GM04504 (cell line): ENCODE data around the gene COL6A5.
"Not testable (repeated sequence)": the region's sequence is repeated elsewhere in the genome, so short reads cannot be mapped to it uniquely, and the experiment has no call there.

ENCODE experiments used
- DNase-seq: peaks from one replicate; pipeline ENCODE4 v3.0.0-alpha.2; 2012; ENCODE audit warnings: low read depth

The COL6A5 gene

DNA sequence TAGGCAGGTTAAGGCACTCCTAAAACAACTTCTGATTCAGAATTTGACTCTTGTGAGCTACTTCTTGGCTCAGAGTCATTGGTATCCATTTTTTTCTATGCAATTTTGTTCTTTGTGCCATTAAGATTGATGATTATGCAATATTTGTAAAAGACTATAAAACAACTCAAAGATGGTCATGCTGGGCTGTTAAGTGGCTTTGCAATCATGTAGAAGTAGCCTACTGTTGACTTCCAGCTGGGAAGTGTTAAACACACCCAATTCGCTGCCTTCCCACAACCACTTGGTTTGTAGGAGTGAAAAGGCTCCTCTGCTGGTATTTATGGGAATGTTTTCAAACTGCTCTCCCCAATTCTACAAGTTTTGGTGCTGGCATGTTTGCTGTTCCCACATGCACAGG is 96.8 kb downstream of the COL6A5 start:
- no peak for DNase-seq

DNA sequence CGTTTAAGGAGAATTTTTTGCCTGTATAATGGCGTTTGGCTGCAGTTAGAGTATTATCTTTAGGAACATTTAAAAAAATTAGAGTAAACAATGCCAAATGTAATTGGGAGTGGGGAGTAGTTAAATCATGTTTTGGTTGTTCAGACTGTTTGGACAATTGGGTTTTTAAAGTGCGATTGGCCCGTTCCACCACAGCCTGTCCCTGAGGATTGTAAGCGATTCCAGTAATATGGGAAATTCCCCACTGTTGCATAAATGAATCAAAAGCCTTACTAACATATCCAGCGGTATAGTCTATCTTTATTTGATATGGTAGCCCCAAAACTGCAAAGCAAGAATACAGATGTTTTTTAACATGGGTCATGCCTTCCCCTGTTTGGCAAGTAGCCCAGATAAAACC is 101.4 kb downstream of the COL6A5 start:
- not testable (repeated sequence) for DNase-seq

DNA sequence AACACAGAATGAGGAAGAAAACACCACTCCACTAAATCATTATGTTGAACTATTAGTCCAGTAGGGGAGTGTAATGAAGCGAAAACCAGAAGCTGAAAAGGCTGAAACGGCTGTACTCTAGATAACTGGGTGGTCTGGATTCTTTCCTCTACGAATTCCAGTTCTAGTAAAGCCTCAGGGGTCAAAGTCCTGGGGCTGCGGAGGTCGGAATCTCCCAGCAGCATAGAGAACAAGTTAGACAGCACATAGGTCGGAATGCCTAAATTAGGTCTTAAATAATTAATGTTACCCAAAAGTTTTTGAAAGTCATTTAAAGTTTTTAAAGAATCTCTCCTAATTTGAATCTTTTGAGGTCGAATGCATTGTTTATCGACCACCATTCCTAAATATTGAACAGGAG is 102.7 kb downstream of the COL6A5 start:
- not testable (repeated sequence) for DNase-seq

DNA sequence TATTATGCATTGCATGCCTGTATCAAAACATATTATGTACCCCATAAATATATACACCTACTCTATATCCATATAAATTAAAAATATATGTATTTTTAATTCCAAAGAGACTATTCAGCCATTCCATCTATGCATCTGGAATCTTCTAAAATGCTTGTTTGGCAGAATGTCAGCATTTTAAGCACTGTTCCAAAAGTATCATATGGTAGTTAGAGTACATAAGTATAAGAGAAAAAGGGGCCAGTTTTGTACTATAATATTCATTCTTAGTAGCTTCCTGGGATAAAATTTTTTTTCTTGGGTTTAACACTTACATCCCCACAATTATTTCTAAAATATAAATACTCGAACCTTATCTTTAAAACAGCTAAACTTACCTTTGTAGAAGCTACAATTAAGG is 111.1 kb downstream of the COL6A5 start:
- DNase-seq, result no peak

DNA sequence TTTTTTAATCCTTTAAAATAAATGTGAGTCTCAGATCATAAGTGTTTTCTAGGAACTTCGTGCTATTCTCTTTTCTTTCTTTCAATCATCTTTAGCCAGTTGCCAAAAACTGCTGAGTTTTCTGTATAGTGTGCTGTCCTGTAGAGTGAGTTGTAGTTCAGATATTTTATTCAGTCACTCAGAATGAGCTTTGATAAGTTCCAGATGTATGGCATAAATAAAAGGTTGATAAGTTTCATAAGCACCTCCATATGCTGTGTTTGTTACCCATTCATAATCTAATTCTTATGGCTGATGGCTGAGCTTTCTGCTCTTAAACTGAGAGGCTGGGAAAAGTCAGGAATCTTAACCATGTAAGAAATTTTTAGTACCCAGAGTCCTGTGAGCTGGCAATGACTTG is 112.2 kb downstream of the COL6A5 start:
- no peak for DNase-seq

DNA sequence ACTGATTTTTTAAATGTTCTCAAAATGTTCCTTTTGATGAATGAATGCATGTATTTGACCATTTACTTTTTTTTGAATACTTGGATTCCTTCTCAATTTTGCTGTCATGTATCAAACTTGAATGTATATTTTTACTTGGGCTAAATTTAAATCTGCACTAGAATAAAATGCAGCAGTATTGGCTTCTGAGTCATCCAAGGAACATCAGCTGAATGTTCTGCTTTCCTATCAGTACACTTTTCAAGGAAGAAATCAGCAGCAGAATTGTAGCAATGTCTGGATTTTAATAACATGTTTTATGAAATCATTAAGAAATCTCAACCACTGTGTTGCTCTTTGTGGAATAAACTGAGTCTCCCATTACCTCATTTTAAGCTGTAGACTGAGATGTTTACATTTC is 114.5 kb downstream of the COL6A5 start:
- DNase-seq, result no peak

DNA sequence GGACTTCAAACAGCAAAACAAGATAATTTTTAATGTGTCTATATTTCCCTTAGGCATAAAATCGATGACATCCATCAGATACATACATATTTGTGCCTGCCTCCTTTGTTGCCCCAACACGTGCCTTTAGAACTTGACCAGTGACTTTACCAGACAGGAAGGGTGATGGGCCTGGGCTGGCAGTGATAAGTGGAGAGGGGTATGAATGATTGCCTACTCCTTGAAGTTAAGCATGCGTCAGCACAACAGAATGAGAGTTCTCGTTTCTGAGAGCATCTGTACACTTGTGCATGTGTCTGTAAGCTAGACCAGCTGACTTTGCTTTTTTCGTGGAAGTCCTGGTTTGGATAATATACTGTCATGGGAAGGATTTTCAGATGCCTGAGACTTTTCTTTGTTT is 116.6 kb downstream of the COL6A5 start:
- no peak for DNase-seq

DNA sequence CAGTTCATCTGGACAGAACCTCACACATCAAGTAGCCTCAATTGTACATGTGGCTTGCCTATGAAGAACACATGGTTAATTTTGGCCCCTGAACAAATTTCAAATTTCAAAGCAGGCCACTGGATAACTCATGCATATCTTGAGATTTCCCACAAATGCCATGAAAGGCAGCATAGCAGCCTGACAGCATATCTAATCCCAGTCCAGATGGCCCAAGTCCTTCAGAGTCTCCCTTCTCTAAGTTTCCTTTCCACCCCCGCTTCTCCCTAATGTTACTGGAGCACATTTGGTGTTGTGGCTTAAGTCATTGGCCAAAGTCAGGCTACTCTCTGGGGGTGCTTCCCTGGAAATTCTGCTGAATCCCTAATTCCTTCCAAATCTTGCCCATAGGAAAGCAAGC is 117.7 kb downstream of the COL6A5 start:
- DNase-seq, result no peak

DNA sequence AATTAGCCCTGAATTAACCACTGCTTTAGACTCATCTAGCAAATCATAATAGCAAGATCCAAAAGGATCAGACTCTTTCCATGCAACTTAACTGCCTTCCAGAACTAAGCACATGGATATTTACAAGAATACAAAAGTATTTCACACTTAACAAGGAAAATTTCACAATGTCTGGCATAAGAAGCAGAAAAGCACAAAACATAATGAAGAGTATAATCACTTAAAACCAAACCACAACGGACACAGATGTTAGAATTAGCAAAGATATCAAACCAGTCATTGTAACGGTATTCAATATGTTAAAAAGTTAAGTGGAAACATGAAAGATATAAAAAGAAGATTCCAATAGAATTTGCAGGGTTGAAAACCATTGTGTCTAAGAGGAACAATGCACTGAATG is 120.0 kb downstream of the COL6A5 start:
- no peak for DNase-seq

DNA sequence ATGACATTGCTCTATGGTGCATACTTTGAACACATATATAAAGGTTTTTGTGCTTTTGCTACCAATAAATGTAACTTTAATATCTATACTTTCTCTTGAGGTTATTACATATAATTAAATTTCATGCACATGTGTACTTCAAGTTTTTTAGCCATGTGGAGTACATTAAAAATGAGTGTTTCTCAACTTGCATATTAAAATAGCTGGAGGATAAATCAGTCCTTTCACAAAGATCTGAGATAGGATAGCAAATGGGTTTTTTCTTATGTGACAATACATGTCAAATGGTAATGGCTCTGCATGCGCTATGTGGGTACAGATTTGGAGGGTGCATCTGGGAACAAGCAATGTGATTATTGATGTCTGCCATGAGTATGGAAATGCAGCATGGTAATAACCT is 122.8 kb downstream of the COL6A5 start:
- DNase-seq, result no peak

DNA sequence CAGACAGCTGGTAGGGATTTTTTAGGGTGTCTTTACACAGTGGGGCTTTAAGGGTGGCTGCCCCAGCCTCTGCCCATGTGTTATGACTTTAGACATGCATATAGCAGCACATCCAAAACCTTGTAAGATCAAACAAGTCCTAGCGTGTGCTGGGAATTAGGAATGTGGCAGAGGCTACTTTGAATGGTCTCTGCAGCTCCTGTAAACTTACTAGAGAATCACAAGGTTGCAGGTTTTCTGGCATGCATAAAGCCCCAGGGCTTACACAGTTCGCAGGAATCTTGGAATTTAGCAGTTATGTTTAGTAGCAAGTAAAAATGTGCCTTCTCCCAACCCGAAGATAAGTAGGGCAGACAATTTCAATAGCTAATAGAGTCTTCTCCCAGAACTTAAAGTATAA is 124.7 kb downstream of the COL6A5 start:
- no peak for DNase-seq

DNA sequence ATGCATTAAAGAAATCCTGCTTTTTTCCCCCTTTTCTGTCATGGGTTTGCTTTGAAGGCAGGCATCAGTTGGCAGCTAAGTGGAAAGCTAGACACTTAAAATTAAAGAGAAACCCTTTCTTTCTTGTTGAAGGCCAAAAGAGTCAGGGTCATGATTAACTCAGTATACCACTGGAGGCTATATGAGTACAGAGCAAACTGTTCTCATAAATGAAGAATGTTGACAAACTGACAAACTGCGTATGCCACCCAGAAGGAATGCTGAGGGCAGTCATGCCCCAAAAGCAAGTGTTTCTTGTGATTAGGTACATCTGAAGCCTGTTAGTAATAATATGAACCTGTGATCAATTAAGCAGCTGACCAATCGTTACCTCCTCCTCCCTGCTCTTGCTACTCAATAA is 127.9 kb downstream of the COL6A5 start:
- DNase-seq, result no peak

DNA sequence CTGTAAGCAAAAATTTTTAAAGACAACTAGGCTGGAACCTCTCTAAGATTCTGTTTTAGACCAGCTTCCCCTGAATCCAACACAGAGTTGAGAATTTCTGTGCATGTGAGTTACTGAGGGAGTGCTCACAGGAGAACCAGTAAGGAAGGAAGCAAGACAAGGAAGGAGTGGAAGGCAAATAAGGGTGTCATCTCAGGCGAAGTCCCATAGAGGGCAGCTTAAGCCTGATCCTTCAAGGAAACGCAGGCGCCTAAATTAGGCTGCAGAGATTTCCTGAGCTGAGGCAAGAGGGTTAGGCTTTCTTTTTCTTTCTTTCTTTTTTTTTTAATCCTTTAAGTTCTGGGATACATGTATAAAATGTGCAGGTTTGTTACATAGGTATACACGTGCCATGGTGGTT is 135.3 kb downstream of the COL6A5 start:
- DNase-seq, result peak; percentile 9

DNA sequence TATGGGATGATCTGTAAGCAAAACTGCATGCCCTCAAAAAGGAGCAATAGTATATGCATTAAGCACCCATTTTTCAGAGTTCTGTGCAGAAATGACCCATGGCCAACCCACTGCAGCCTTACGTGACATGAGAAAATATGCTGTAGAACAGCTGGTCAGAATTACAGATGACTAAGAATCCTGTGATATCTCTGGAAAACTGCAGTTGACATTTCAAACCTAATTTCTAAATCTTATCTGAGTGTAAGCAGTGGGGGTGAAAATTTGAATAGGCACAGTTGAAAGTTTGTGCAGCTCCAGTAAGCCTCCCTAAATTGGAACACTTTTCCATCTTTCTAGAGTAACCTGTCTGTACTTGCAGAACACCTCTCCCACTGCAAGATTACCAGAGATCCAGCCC is 142.8 kb downstream of the COL6A5 start:
- no peak for DNase-seq

DNA sequence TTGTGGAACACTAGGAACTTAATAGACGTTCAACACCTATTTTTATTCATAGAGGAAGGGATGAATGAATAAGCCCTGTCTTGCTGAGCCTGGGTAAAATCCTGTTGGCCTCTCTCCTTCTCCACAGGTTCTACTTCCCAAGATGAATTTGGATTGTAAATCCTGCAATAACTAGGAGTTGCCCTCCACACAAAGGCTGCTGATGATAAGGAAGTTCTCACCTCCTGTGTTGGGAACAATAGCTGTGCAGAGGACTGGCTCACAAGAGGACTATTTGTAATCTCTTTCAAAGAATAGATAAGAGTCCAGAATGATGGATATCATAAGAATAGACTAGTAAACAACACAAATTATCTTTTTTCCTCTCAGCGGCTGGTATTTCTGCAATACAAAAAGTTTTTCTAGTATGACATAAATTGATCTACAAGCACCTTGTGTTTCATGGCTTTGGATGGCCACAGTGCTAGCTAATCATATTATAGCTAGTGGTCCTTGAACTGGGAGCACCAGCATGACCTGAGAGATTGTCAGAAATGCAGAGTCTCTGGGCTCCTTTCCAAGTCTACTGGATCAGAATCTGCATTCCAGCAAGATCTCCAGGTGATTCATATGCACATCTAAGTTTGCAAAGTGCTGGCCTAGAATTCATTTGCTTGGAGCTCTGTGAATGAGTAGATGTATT is 143.4 kb downstream of the COL6A5 start:
- no peak for DNase-seq

DNA sequence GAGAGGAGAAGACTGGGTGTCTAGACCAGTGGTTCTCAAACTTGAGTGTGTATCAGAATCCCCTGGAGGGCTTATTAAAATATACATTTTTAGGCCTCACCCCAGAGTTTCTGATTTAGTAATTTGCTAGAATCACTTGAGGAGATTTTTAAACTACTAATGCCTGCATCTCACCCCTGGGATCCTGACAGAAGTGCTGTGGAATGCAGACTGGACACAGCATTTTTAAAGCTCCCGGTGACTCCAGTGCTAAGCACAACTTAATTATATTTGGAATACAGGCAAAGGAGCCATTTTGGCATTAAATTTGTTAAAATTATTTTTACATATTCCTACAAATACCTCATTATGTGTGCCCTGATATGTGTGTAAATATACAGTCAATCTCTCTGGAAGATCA is 144.8 kb downstream of the COL6A5 start:
- DNase-seq, result no peak

DNA sequence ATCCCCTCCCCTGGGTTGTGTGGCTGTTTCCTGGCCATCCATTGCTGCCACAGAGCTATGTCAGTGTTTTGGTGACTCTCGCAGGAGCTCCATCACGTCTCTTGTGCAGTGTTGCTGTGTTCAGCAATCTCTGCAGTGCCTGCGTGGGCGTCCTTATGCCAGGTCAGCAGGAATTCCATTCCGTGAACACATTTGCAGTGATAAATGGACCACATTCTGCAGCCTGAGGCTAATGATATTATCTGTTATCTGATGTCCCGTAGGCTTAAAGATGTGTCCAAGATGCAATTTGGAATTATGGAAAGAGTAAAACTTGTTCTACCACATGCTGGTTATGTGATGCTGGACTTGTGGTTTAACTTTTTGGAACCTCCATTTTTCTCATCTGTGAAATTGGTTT is 146.0 kb downstream of the COL6A5 start:
- DNase-seq, result no peak

DNA sequence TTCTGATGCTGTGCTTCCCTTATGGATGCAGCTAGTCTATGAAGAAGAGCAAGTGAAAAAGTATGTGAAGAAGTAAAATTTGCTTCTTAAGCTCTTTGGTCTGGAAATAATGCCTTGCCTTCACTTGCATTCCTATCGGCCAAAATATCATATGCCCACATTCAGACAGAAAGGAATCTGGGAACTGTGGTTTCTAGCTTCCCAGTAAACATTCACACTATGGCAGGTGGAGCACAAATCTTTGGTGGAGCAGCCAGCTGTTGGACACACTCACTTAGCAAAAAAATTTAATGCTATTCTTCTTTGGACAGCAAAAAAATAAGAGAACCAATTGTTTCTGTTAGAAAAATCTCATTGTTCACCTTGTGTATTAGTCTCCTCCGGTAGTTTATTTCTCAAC is 159.2 kb downstream of the COL6A5 start:
- no peak for DNase-seq

DNA sequence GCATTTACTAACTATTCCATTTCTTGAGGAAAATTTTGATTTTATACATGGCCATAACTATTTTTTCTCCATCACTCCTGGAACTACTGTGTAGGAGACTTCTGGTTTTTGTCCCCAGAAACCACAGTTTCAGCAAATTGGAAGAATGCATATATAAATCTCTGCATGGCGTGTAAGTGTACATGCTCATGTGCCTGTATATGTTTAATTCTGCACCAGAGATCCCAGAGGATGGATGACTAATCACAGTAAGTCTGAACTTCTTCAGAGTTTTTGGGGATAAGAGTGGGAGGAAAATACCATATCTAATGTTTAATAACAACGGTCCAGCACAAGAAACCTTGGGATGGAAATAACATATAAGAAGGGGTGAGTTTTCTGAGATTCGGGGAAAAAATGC is 160.6 kb downstream of the COL6A5 start:
- no peak for DNase-seq

DNA sequence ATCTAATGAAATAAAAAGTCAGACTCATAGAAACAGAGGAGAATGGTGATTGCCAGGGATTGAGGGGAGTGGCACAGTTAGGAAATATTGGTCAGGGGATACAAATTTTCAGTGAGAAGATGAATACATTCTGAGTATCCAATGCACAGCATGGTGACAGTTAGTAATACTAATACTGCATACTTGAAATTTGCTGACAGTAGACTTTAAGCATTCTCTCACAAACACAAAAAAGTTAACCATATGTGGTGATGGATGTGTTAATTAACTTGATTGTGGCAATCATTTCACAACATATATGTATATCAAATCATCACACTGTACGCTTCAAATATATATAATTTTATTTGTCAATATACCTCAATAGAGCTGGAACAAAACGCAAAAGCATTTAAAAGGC is 162.3 kb downstream of the COL6A5 start:
- no peak for DNase-seq

DNA sequence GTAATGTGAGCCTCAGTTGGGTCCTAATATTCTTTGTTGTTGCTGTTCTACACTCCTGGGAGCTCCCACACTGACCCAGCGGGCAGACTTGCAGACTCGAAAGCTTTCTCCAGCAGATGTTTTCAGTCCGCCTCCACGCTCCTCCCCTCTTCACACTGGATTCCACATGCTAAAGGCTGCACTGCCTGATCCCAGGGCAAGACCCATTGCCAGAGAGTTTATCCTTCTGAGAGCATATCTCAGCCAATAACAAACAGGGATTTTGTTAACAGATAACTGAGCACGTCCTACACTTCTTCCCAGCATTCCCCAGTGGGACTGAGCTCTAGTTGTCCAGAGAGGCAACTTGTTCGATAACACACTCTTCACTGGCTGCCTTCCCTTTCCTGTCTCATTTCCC is 163.5 kb downstream of the COL6A5 start:
- DNase-seq, result no peak

DNA sequence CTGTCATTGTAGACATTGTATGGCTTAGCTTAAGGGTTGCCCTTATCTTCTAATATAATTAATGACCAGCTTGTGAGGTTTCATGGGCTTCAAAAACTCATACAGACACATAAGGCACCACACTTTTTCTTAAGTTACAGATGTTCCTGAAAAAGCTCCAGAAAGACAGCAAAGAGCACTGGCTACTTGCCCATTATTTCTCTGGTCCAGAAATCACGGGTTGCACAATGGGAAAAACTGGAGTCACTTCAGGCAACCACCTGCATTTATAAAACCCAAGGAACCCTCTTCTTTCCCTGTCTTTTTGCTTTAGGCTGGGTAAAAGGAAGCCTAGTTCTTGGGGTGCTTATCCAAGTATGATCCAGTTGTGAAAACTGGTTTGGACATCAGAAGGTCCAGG is 169.2 kb downstream of the COL6A5 start:
- DNase-seq, result no peak

DNA sequence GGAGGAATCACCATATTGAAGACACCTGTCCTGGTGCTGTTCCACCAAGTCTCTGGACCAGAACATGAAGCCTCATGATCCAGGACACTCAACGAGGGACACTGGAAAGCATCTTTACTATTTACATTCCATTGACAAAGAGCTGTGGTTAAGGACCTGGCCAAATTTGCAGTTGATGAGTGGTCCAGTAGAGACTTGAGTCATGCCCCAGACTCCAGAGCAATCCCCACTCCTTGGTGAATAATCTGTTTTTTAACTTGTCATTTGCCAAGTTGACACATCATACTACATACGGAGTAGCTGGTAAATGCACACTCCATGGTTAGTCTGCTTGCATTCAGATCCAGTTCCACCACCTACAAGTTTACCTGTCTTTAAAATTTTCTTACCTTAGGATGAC is 170.3 kb downstream of the COL6A5 start:
- DNase-seq, result no peak

DNA sequence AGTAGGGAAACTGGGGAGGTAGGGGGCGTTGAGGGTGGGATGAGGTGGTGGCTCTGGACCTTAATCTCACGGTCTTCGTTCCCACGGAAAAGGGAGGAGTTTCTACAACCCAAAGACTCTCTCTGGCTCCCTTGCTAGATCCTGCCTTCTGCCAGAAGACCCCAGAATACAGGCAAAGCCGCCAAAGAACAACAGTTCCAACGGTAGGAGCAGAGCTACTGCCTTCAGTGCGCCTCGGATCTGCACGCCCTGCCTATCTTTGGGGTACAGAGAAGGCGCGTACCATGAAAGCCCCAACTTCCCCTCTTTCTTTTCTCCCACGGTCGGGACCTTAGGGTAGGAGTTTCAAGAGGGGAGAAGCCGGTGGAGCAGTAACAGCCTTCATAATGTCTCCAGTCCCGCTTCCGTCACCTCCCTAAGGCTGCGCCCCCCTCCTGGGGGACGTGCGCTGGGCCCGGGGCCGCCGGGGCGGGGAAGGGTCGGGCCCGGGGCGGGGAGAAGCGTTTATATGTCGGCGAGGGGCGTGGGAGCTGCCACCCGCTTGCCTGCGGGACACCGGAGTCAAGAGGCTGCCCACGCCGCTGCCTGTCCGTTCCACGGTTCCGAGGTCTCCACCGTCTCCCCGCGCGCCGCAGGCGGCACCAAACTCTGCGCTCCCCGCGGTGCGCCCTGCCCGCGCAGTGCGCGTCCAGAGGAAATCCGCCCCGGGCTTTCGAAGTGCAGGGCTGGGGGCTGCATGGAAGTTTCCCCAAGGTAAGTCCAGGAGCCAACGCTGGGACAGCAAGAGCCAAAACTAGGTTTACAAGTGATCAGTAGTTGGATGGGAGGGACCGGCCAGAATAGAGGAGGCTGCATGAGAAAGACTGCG is 171.4 kb downstream of the COL6A5 start, which contains the start of gene COL6A6:
Gene COL6A6, plus strand, starts transcription at position 533 of the 868 bp plus-strand sequence. CDS start 43,188 bp downstream, outside the sequence.
- DNase-seq, result no peak
